ENCODE data around the gene CETN3. TPM values are rescaled to one million over a fixed set of nuclear protein-coding genes. Genes with fewer than 3 reads are reported as not detected.
A peak's percentile ranks its signal among the peaks of the same experiment; 100 is the strongest.

Gene CETN3
- total RNA-seq, 6 experiments from 2014 or later: 19.6 to 29.3 (median 24.8) TPM

DNA sequence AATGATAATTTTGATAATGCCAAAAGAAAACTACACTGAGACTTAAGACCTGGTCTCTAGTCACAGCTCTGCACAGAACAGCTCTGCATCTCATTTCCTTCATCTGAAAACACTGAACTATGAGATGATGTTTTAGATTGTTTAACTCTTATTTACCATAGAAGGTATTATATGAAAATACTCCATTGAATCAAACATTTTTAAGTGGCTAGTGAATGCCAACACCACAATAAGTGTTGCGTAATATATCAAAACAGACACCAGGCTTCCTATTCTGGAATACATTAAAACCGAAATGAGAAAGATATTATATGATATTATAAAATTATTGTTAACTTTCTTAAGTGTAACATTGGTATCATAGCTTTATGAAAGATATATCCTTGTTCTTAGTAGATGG is 14.6 kb downstream of the CETN3 start:
- Mint-ChIP-seq H3K27me3 (ENCODE audit: insufficient read depth) (no peaks in the 10 kb centered on the region), H3K4me1 (ENCODE audit: low read depth) (peaks cover 30% of the 10 kb centered on the region), H3K9me3 (no peaks in the 10 kb centered on the region), H3K27ac (no peak overlapping the region), H3K36me3 (ENCODE audit: low read depth) (peaks cover 11% of the 10 kb centered on the region), H3K4me3 (no peak overlapping the region)
- no peak for DNase-seq
- no peak for TF ChIP-seq CTCF (IDR thresholded peaks at IDR 0.05)

GRCh38 chr5:90390928-90391327 is 18.6 kb downstream of the CETN3 start:
- TF ChIP-seq CTCF (IDR thresholded peaks at IDR 0.05): no peak
- DNase-seq: no peak
- H3K4me1 Mint-ChIP-seq (ENCODE audit: low read depth): peaks cover 11% of the 10 kb centered on the region
- H3K9me3 Mint-ChIP-seq: no peaks in the 10 kb centered on the region
- no peak overlapping the region for H3K27ac Mint-ChIP-seq
- no peak overlapping the region for H3K4me3 Mint-ChIP-seq
- H3K36me3 Mint-ChIP-seq (ENCODE audit: low read depth): no peaks in the 10 kb centered on the region; the same call in 1 of the 2 replicates
- no peaks in the 10 kb centered on the region for H3K27me3 Mint-ChIP-seq (ENCODE audit: insufficient read depth)

DNA sequence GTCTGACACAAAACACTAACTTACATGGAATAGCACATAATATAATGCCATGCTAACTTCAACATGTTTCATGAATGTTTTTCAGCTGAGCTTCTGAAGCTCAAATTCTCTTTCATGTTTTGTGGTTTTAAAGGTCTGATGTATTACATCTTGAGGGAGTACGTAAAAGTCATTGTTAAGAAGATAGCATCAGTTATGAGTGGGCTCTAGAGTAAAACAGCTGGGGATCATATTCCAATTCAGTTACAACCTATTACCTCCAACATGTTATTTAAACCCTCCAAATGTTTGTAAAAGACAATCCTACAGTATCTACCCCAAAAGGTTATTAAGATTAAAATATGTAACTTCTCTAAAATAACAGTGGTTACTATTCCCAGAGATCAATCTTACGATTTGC is 19.2 kb downstream of the CETN3 start:
- no peaks in the 10 kb centered on the region for H3K9me3 Mint-ChIP-seq
- H3K36me3 Mint-ChIP-seq (ENCODE audit: low read depth): no peaks in the 10 kb centered on the region; the same call in 1 of the 2 replicates
- TF ChIP-seq CTCF (IDR thresholded peaks at IDR 0.05): no peak
- no peak overlapping the region for H3K27ac Mint-ChIP-seq
- no peaks in the 10 kb centered on the region for H3K27me3 Mint-ChIP-seq (ENCODE audit: insufficient read depth)
- H3K4me1 Mint-ChIP-seq (ENCODE audit: low read depth): peaks cover 11% of the 10 kb centered on the region
- no peak for DNase-seq
- no peak overlapping the region for H3K4me3 Mint-ChIP-seq

- peaks cover 11% of the 10 kb centered on the region for H3K4me1 Mint-ChIP-seq (ENCODE audit: low read depth)
- H3K9me3 Mint-ChIP-seq: no peaks in the 10 kb centered on the region
- no peaks in the 10 kb centered on the region; the same call in 1 of the 2 replicates for H3K36me3 Mint-ChIP-seq (ENCODE audit: low read depth)
- H3K27me3 Mint-ChIP-seq (ENCODE audit: insufficient read depth): peaks cover 2% of the 10 kb centered on the region; the same call in 1 of the 2 replicates
- no peak overlapping the region for H3K27ac Mint-ChIP-seq
- DNase-seq: no peak
- H3K4me3 Mint-ChIP-seq: no peak overlapping the region
- TF ChIP-seq CTCF (IDR thresholded peaks at IDR 0.05): no peak
Measured at GRCh38 chr5:90387508-90387907, 22.0 kb downstream of the CETN3 start.

- no peak for DNase-seq
- Mint-ChIP-seq H3K9me3 (no peaks in the 10 kb centered on the region), H3K4me3 (no peak overlapping the region), H3K27ac (no peak overlapping the region), H3K4me1 (ENCODE audit: low read depth) (peaks cover 6% of the 10 kb centered on the region; the same call in 1 of the 2 replicates), H3K27me3 (ENCODE audit: insufficient read depth) (peaks cover 5% of the 10 kb centered on the region), H3K36me3 (ENCODE audit: low read depth) (no peaks in the 10 kb centered on the region)
- TF ChIP-seq CTCF (IDR thresholded peaks at IDR 0.05): peak; percentile 83
Measured at GRCh38 chr5:90386099-90386710, 23.4 kb downstream of the CETN3 start.

All from HFFc6 (cell line).